GM18867 (cell line): ENCODE results near the gene PAEP.

Experiments
- ATAC-seq: cut with Tn5 transposase; IDR thresholded peaks from one replicate; pipeline ENCODE4 v1.9.1; 2021; ENCODE audit warnings: mild to moderate bottlenecking, moderate library complexity; ENCODE audit not compliant: unreplicated experiment

PAEP gene

GRCh38 chr9:135591506-135592330, 30.2 kb downstream of the PAEP start:
- no peak for ATAC-seq

- ATAC-seq, result no peak
These were observed 30.7 kb downstream of the PAEP start for GRCh38 chr9:135592331-135592590.

- no peak for ATAC-seq
These were observed 31.1 kb downstream of the PAEP start for GRCh38 chr9:135592625-135593024.

- no peak for ATAC-seq
These were observed 34.7 kb downstream of the PAEP start for GRCh38 chr9:135596211-135596610.

GRCh38 chr9:135600296-135600817, 38.8 kb downstream of the PAEP start:
- no peak for ATAC-seq

- no peak for ATAC-seq
These were observed 40.4 kb downstream of the PAEP start for GRCh38 chr9:135601988-135602387.

GRCh38 chr9:135602789-135603481, 41.4 kb downstream of the PAEP start:
- no peak for ATAC-seq

GRCh38 chr9:135604437-135605237, 43.1 kb downstream of the PAEP start:
- ATAC-seq, result no peak

GRCh38 chr9:135605238-135605781, 43.8 kb downstream of the PAEP start:
- ATAC-seq, result no peak

- ATAC-seq, result no peak
These were observed 45.3 kb downstream of the PAEP start for GRCh38 chr9:135606885-135607259.

- ATAC-seq, result no peak
These were observed 46.1 kb downstream of the PAEP start for GRCh38 chr9:135607401-135608293.

- no peak for ATAC-seq
These were observed 46.9 kb downstream of the PAEP start for GRCh38 chr9:135608294-135608998.

GRCh38 chr9:135608999-135609317, 47.4 kb downstream of the PAEP start:
- ATAC-seq, result no peak

- no peak for ATAC-seq
These were observed 47.9 kb downstream of the PAEP start for GRCh38 chr9:135609366-135609955.

- ATAC-seq, result no peak
These were observed 49.0 kb downstream of the PAEP start for GRCh38 chr9:135610290-135611141.

- ATAC-seq, result no peak
These were observed 49.8 kb downstream of the PAEP start for GRCh38 chr9:135611142-135611874.

- no peak for ATAC-seq
These were observed 50.3 kb downstream of the PAEP start for GRCh38 chr9:135611875-135612209.

GRCh38 chr9:135612437-135612836, 50.9 kb downstream of the PAEP start:
- ATAC-seq, result no peak
